K562 treated with DMSO at 1 percent for 24 hours (cell line): Measurements from ENCODE around the gene CCDC87. TPM values are rescaled to one million over a fixed set of nuclear protein-coding genes. Genes with fewer than 3 reads are reported as not detected.

ENCODE experiments used
- total RNA-seq: library from RNA; unstranded; fragments of 300-600 nt; gene quantifications from 2 replicates; pipeline ENCODE4 v1.2.3, GENCODE V29; 2022; ENCODE audit warnings: low read depth; ENCODE audit not compliant: insufficient read depth

Gene CCDC87, protein sequence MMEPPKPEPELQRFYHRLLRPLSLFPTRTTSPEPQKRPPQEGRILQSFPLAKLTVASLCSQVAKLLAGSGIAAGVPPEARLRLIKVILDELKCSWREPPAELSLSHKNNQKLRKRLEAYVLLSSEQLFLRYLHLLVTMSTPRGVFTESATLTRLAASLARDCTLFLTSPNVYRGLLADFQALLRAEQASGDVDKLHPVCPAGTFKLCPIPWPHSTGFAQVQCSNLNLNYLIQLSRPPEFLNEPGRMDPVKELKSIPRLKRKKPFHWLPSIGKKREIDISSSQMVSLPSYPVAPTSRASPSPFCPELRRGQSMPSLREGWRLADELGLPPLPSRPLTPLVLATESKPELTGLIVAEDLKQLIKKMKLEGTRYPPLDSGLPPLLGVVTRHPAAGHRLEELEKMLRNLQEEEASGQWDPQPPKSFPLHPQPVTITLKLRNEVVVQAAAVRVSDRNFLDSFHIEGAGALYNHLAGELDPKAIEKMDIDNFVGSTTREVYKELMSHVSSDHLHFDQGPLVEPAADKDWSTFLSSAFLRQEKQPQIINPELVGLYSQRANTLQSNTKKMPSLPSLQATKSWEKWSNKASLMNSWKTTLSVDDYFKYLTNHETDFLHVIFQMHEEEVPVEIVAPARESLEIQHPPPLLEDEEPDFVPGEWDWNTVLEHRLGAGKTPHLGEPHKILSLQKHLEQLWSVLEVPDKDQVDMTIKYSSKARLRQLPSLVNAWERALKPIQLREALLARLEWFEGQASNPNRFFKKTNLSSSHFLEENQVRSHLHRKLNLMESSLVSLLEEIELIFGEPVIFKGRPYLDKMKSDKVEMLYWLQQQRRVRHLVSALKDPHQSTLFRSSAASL
- total RNA-seq, result 0.21 and 0.36 TPM in 2 replicates

DNA sequence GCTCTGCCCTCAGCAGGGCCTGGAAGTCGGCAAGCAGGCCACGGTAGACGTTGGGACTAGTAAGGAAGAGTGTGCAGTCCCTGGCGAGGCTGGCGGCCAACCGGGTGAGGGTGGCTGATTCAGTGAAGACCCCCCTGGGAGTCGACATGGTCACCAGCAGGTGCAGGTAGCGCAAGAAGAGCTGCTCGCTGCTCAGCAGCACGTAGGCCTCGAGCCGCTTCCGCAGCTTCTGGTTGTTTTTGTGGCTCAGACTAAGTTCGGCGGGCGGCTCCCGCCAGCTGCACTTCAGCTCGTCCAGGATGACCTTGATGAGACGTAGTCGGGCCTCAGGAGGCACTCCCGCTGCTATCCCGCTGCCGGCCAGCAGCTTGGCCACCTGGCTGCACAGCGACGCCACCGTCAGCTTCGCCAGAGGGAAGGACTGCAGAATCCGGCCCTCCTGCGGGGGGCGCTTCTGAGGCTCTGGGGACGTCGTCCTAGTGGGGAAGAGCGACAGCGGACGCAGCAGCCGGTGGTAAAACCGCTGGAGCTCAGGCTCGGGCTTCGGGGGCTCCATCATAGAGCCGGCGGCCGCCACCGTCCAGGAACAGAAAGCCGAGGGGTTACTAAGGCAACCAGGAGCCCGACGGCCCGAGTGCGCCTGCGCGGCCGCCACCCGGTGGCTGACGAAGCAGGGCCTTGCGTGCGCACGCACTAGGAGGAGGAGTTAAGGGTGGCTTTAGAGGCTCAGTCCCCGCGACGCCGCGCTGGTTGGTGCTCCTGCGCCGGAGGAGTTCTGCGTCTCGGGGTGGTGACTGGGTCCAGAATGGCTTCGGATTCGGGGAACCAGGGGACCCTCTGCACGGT is at the start of gene CCDC87, which contains the start of gene CCS:
Gene CCDC87, minus strand, starts transcription at position 607 of the 846 bp plus-strand sequence. Its CDS starts 48 bp downstream, at position 559.
Gene CCS, plus strand, starts transcription at position 729 of the 846 bp plus-strand sequence. Its CDS starts 77 bp downstream, at position 806.

DNA sequence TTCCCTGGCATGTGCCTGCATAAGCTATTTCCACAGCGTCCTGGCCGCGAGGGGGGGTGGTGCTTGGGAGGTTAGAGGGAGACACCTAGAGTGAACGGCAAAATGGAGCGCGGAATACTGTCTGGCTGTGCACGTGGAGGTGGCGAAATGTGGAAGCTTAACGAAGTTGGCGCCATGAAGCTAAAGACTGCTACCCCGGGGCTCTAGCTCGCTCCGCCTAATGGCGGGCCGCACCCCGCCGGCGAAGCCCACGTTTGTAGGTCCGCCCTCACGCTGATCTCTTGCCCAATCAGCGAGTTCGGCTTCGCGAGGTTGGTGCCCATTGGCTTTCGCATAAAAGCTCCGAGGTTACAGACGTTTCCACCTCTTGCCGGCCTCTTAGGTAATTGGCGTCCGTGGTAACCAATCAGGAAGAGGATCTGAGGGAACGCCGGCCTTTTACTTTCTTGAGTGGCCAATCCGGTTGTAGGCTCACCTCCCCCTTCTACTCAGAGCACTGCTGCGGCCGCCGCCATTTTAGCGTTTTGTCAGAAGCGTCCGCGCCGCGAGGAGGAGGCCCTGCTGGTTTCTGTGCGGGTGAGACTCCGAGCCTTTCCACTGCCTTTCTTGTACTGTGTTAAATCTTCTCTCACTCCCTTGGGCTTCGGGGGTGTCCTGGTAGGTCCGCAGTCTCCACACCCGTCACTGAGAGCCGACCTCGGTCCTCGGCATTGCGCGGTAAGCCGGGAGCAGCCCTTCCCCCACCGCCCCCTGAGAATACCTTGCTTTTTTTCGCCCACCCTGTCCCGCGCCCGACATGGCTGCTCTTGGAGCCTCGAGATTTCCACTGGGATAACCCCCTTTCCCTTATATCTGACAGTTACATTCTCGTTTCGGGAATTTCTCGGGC is 45.6 kb upstream of the CCDC87 start, which contains the start of gene RBM4:
Gene RBM4, plus strand, starts transcription at position 527 of the 889 bp plus-strand sequence. CDS start 1,009 bp downstream, outside the sequence.

DNA sequence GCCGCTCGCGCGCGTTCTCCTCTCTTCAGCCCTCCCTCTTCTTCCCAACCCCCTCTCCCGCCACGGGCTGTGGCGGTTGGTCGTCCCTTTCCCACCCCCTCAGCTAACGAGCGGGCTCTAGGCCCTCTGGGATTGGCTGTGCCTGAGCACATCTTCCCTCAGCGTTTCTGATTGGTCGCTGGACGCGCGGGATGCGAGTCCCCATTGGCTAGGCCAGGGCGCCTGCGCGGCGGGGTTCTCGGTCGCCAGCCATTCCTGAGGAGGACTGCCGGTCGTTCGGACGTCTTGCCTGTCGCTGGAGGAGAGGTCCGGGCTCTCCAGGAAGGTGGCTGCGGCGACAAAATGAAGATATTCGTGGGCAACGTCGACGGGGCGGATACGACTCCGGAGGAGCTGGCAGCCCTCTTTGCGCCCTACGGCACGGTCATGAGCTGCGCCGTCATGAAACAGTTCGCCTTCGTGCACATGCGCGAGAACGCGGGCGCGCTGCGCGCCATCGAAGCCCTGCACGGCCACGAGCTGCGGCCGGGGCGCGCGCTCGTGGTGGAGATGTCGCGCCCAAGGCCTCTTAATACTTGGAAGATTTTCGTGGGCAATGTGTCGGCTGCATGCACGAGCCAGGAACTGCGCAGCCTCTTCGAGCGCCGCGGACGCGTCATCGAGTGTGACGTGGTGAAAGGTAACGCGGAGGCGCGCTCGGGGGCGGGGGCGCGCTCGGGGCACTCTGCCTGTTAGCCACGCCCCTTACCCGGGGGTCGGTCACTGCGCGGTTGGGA is 23.7 kb upstream of the CCDC87 start, which contains the start of gene RBM14:
Gene RBM14, plus strand, starts transcription at position 252 of the 776 bp plus-strand sequence. Its CDS starts 91 bp downstream, at position 343.

DNA sequence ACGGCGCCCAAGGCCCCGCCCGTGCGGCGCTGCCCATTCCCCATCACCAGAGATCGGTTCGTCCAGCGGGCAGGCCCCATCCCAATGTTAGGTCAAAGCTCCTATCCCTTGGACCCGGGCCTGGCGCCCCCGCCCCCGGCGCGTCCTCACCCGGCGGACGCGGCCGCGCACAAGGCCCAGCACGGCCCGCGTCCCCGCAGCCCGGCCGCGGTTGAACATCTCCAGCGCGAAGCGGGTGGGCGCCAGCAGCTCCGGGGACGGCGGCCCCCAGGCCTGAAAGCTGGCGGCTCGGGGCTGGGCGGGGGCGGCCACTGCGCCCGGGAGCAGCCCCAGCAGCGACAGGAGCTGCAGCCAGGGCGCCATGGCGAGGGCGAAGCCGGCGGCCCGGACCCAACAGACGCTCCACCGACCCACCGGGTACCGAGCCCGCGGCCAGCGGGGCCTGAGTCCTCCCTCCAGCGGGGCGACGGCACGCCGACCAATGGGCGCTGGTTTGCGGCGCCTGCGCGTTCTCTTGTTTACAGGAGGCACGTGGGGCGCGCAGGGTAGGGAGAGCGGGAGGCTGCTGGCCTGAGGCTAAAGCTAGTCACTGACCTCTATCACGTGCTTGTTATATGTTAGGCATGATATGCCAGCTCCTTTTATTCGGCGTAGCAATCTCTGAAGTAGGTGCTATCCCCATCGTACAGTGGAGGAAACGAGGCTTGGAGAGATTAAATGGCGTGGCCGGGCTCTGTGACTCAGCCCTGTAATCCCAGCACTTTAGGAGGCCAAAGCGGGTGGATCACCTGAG is 24.5 kb downstream of the CCDC87 start, which contains the start of gene CTSF:
Gene CTSF, minus strand, starts transcription at position 483 of the 793 bp plus-strand sequence. Its CDS starts 120 bp downstream, at position 363.

DNA sequence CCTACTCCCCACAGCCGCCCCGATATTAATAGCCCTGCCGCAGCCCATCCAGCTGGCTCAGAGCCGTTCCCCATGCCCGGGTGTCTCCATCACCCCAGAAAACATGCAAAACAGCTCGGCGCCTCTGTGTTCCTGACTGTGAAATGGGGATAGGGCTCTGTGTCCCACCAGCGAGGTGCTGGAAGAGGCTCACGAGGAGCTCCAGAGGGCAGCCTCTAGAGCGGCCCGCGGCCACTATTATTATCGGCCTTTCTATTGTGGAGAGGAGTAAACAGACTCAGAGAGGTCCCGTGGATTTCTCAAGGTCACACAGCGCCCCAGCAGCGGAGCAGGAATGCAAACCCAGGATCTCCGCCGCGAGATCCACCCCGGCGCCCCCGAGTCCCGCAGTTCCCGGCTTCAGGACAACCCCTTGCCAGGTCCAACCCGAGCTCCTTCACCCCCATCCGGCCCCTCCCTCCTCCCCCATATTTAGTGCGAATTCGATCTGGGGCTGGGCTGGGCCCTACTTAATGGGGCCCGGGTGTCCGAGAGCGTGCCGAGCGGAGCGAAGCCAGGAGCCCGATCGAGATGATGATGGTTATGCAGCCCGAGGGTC is 46.4 kb downstream of the CCDC87 start, which contains the start of gene ACTN3:
Gene ACTN3, plus strand, starts transcription at position 536 of the 598 bp plus-strand sequence. Its CDS starts 35 bp downstream, at position 571.

DNA sequence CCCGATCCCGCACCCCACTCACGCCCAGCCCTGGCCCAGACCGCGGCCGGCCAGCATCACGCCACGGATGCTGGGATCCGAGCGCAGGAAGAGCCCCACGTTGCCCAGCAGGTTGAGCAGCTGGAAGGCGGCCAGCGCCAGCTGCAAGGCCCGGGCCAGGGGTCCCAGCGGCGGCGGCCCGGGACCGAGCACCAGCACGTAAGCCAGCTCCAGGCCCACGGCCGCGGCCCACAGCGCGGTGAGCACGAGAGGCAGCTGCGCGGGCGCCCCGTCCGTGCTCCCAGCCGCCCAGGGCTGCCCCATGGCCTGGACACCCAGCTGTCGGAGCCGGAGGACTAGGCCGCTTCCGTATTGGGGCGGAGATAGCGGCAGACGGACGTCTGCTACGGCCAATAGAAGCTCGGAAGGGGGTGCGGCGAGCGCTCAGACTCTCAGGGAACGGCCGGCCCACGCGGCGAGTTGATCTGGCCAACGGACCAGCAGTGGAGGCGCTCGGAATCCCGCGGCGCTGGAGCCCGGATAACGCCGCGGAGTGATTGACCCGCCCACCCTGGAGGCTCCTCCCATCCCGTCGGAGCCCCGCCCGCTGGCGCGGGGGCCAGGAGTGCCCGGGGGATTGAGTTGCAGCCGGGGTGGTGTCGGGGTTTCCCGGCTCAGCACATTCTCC is 47.0 kb downstream of the CCDC87 start, which contains the start of gene ZDHHC24:
Gene ZDHHC24, minus strand, starts transcription at position 348 of the 667 bp plus-strand sequence. Its CDS starts 45 bp downstream, at position 303.

Other genes with a start within 250 kb of the CCDC87 start
- gene BRMS1, start 248.0 kb downstream of the CCDC87 start, total RNA-seq, result 65.5 and 66.8 TPM in 2 replicates
- 38.5 and 42.0 TPM in 2 replicates for gene B4GAT1, start 245.4 kb downstream of the CCDC87 start, total RNA-seq
- gene SLC29A2, start 221.3 kb downstream of the CCDC87 start, total RNA-seq, result 14.6 and 18.1 TPM in 2 replicates
- gene NPAS4, start 172.0 kb downstream of the CCDC87 start, total RNA-seq, result not detected in 2 replicates
- gene MRPL11, start 154.2 kb downstream of the CCDC87 start, total RNA-seq, result 43.7 and 47.1 TPM in 2 replicates
- gene PELI3, start 126.2 kb downstream of the CCDC87 start, total RNA-seq, result 8.3 and 8.6 TPM in 2 replicates
- 58.7 and 69.0 TPM in 2 replicates for gene DPP3, start 112.6 kb downstream of the CCDC87 start, total RNA-seq
- gene BBS1, start 82.4 kb downstream of the CCDC87 start, total RNA-seq, result 12.5 and 13.9 TPM in 2 replicates
- gene ZDHHC24, start 47.0 kb downstream of the CCDC87 start, total RNA-seq, result 14.7 and 14.8 TPM in 2 replicates
- gene ACTN3, start 46.2 kb downstream of the CCDC87 start, total RNA-seq, result not detected in 2 replicates
- gene CTSF, start 24.5 kb downstream of the CCDC87 start, total RNA-seq, result 26.6 and 29.9 TPM in 2 replicates
- 40.9 and 51.1 TPM in 2 replicates for gene CCS, start 122 bp upstream of the CCDC87 start, total RNA-seq
- gene RBM14, start 23.6 kb upstream of the CCDC87 start, total RNA-seq, result 77.5 and 83.1 TPM in 2 replicates
- gene RBM4, start 45.6 kb upstream of the CCDC87 start, total RNA-seq, result 108 and 113 TPM in 2 replicates
- gene RBM4B, start 84.8 kb upstream of the CCDC87 start, total RNA-seq, result 19.3 and 20.0 TPM in 2 replicates
- 16.2 and 19.8 TPM in 2 replicates for gene SPTBN2, start 136.2 kb upstream of the CCDC87 start, total RNA-seq